ENCODE measurements around the gene MTERF4.

MTERF4 gene

GRCh38 chr2:241147336-241147735 lies 45.2 kb upstream of the MTERF4 start:
- no peak for TF ChIP-seq CTCF (IDR thresholded peaks at IDR 0.05; ENCODE audit: control insufficient read depth, extremely low read depth, insufficient read depth)
- DNase-seq (ENCODE audit: low read depth): no peak
- H3K4me3 ChIP-seq (ENCODE audit: low read depth, low read length): no peak overlapping the region

- no peak for DNase-seq (ENCODE audit: low read depth)
- TF ChIP-seq CTCF (IDR thresholded peaks at IDR 0.05; ENCODE audit: control insufficient read depth, extremely low read depth, insufficient read depth): no peak
- H3K4me3 ChIP-seq (ENCODE audit: low read depth, low read length): no peak overlapping the region
Measured at GRCh38 chr2:241146286-241146685, 44.2 kb upstream of the MTERF4 start.

GRCh38 chr2:241142593-241142992 lies 40.5 kb upstream of the MTERF4 start:
- no peak overlapping the region for H3K4me3 ChIP-seq (ENCODE audit: low read depth, low read length)
- no peak for DNase-seq (ENCODE audit: low read depth)
- TF ChIP-seq CTCF (IDR thresholded peaks at IDR 0.05; ENCODE audit: control insufficient read depth, extremely low read depth, insufficient read depth): no peak

- no peak overlapping the region for H3K4me3 ChIP-seq (ENCODE audit: low read depth, low read length)
- no peak for DNase-seq (ENCODE audit: low read depth)
- TF ChIP-seq CTCF (IDR thresholded peaks at IDR 0.05; ENCODE audit: control insufficient read depth, extremely low read depth, insufficient read depth): no peak
Measured at GRCh38 chr2:241142063-241142462, 40.0 kb upstream of the MTERF4 start.

- no peak for TF ChIP-seq CTCF (IDR thresholded peaks at IDR 0.05; ENCODE audit: control insufficient read depth, extremely low read depth, insufficient read depth)
- DNase-seq (ENCODE audit: low read depth): no peak
- no peak overlapping the region for H3K4me3 ChIP-seq (ENCODE audit: low read depth, low read length)
Measured at GRCh38 chr2:241141214-241141770, 39.2 kb upstream of the MTERF4 start.

- no peak for TF ChIP-seq CTCF (IDR thresholded peaks at IDR 0.05; ENCODE audit: control insufficient read depth, extremely low read depth, insufficient read depth)
- DNase-seq (ENCODE audit: low read depth): no peak
- H3K4me3 ChIP-seq (ENCODE audit: low read depth, low read length): no peak overlapping the region
Measured at GRCh38 chr2:241140445-241140840, 38.4 kb upstream of the MTERF4 start.

All from LNCaP clone FGC (cell line).